ENCODE measurements around the gene EPS8L1.

Gene EPS8L1

DNA sequence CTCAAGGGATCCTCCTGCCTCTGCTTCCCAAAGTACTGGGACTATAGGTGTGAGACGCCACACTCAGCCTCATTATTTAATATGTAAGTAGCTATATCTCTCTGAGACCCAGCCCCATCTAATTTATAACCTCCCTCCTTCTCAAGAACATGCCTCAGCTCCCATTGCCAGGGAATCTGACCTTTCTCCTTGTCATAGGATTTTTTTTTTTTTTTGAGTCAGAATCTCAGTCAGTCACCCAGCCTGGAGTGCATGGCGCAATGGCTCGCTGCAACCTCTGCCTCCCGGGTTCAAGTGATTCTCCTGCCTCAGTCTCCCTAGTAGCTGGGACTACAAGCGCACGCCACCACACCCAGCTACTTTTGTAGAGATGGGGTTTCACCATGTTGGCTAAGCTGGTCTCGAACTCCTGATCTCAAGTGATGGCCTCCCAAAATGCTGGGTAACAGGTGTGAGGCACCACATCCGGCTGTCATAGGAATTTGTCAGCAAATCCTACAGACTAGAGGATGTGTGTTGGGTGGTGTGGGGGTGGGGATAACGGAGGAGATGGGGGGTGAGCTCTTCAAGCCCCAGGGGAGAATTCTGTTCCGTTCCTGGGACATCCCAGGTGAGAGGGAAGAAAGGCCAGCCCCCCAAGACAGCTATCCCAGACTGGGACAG is 5.1 kb upstream of the EPS8L1 start:
- H3K27ac ChIP-seq (ENCODE audit: low read depth, low read length), result no peak overlapping the region
- no peak overlapping the region for H3K4me3 ChIP-seq (ENCODE audit: low read length)
- peaks cover 8% of the 10 kb centered on the region for H3K4me1 ChIP-seq (ENCODE audit: control insufficient read depth, low read length)
- no peaks in the 10 kb centered on the region for H3K9me3 ChIP-seq (ENCODE audit: control insufficient read depth, insufficient read depth, low read length)
- H3K36me3 ChIP-seq (ENCODE audit: control insufficient read depth, low read length), result no peaks in the 10 kb centered on the region
- no peaks in the 10 kb centered on the region for H3F3A ChIP-seq (ENCODE audit: control insufficient read depth, insufficient read depth)
- peaks cover 33% of the 10 kb centered on the region for H3K27me3 ChIP-seq (ENCODE audit: control insufficient read depth, low read length)
- H4K20me1 ChIP-seq (ENCODE audit: control insufficient read depth, insufficient read depth, low read depth, low read length), result no peaks in the 10 kb centered on the region
- no peak for TF ChIP-seq EZH2phosphoT487 (IDR thresholded peaks at IDR 0.05; ENCODE audit: borderline replicate concordance, low read length)
- TF ChIP-seq, protein P1, sequence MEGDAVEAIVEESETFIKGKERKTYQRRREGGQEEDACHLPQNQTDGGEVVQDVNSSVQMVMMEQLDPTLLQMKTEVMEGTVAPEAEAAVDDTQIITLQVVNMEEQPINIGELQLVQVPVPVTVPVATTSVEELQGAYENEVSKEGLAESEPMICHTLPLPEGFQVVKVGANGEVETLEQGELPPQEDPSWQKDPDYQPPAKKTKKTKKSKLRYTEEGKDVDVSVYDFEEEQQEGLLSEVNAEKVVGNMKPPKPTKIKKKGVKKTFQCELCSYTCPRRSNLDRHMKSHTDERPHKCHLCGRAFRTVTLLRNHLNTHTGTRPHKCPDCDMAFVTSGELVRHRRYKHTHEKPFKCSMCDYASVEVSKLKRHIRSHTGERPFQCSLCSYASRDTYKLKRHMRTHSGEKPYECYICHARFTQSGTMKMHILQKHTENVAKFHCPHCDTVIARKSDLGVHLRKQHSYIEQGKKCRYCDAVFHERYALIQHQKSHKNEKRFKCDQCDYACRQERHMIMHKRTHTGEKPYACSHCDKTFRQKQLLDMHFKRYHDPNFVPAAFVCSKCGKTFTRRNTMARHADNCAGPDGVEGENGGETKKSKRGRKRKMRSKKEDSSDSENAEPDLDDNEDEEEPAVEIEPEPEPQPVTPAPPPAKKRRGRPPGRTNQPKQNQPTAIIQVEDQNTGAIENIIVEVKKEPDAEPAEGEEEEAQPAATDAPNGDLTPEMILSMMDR (IDR thresholded peaks at IDR 0.05; ENCODE audit: low read depth, low read length, poor library complexity, severe bottlenecking), result no peak
- no peaks in the 10 kb centered on the region for H3K9me2 ChIP-seq (replicated peaks; ENCODE audit: control insufficient read depth, low read length)
- H3K79me2 ChIP-seq (ENCODE audit: control insufficient read depth, low read length), result no peaks in the 10 kb centered on the region
- no peak overlapping the region for H3K4me2 ChIP-seq (ENCODE audit: low read length)

DNA sequence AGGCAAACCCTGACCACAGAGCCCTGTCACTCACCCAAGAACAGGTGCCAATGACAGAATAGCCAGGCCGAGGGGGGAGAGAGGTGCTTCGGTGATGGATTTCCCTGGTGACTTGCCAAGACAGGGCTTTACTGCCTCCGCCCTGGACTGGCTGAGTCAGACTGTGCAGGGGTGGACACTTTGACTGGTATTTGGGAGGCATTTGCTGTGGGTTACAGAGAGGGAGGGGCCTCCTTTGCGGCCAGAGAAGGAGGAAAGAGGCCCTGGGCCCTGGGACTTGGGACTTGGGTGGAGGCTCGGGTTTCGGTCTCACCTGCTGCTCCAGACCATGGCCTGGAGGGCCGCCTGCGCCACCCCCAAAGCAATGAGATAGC is 4.6 kb upstream of the EPS8L1 start:
- no peak overlapping the region for H3K27ac ChIP-seq (ENCODE audit: low read depth, low read length)
- H3K36me3 ChIP-seq (ENCODE audit: control insufficient read depth, low read length), result no peaks in the 10 kb centered on the region
- peaks cover 8% of the 10 kb centered on the region for H3K4me1 ChIP-seq (ENCODE audit: control insufficient read depth, low read length)
- H3K9me3 ChIP-seq (ENCODE audit: control insufficient read depth, insufficient read depth, low read length), result no peaks in the 10 kb centered on the region
- TF ChIP-seq, protein P1 (IDR thresholded peaks at IDR 0.05; ENCODE audit: low read depth, low read length, poor library complexity, severe bottlenecking), result no peak
- no peak for TF ChIP-seq EZH2phosphoT487 (IDR thresholded peaks at IDR 0.05; ENCODE audit: borderline replicate concordance, low read length)
- H3K4me3 ChIP-seq (ENCODE audit: low read length), result no peak overlapping the region
- H3K9me2 ChIP-seq (replicated peaks; ENCODE audit: control insufficient read depth, low read length), result no peaks in the 10 kb centered on the region
- peaks cover 33% of the 10 kb centered on the region for H3K27me3 ChIP-seq (ENCODE audit: control insufficient read depth, low read length)
- H3F3A ChIP-seq (ENCODE audit: control insufficient read depth, insufficient read depth), result no peaks in the 10 kb centered on the region
- H4K20me1 ChIP-seq (ENCODE audit: control insufficient read depth, insufficient read depth, low read depth, low read length), result no peaks in the 10 kb centered on the region
- no peak overlapping the region for H3K4me2 ChIP-seq (ENCODE audit: low read length)
- H3K79me2 ChIP-seq (ENCODE audit: control insufficient read depth, low read length), result no peaks in the 10 kb centered on the region

DNA sequence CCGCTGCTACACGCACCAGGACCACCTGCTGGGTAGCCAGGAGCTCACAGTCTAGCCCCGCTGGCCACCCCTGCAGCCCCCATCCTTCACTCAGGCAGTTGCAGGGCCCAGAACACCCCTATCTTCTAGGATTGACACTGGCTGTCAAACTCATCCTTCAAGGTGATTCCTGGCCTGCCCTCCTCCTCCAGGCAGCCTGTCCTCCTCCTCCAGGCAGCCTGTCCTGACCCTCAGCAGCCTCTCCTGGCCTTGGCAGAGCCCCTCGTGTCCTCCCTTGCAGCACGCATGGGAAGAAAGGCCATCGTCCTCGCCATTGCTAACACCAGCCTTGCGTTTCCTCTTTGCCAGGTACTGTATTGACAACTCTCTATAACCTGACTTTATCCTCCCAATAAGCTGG is 3.8 kb upstream of the EPS8L1 start:
- Histone ChIP-seq H3K27ac (ENCODE audit: low read depth, low read length) (no peak overlapping the region), H3K4me2 (ENCODE audit: low read length) (no peak overlapping the region), H3K4me1 (ENCODE audit: control insufficient read depth, low read length) (peaks cover 8% of the 10 kb centered on the region), H3K4me3 (ENCODE audit: low read length) (no peak overlapping the region), H4K20me1 (ENCODE audit: control insufficient read depth, insufficient read depth, low read depth, low read length) (0 out of 2 replicates have a peak, but pooled peaks cover 2% of the 10 kb centered on the region), H3K36me3 (ENCODE audit: control insufficient read depth, low read length) (no peaks in the 10 kb centered on the region), H3K79me2 (ENCODE audit: control insufficient read depth, low read length) (no peaks in the 10 kb centered on the region), H3K27me3 (ENCODE audit: control insufficient read depth, low read length) (peaks cover 30% of the 10 kb centered on the region), H3K9me2 (replicated peaks; ENCODE audit: control insufficient read depth, low read length) (no peaks in the 10 kb centered on the region), H3F3A (ENCODE audit: control insufficient read depth, insufficient read depth) (no peaks in the 10 kb centered on the region), H3K9me3 (ENCODE audit: control insufficient read depth, insufficient read depth, low read length) (no peaks in the 10 kb centered on the region)
- TF ChIP-seq, protein P1 (IDR thresholded peaks at IDR 0.05; ENCODE audit: low read depth, low read length, poor library complexity, severe bottlenecking), result no peak
- no peak for TF ChIP-seq EZH2phosphoT487 (IDR thresholded peaks at IDR 0.05; ENCODE audit: borderline replicate concordance, low read length)
